Activated naive CD4-positive, alpha-beta T cell treated with anti-CD3 and anti-CD28 coated beads, Interleukin-2, amount 10 ng/mL, durations not matched to agents 7 days and 5 days (primary cell): ENCODE results near the gene PRDX4.
"Not testable (repeated sequence)": the region's sequence is repeated elsewhere in the genome, so short reads cannot be mapped to it uniquely, and the experiment has no call there.

Experiments used
- CTCF ChIA-PET: fragments of 350-600 bp; sonication (Branson Sonifier 250); formaldehyde crosslinking; loops from one replicate; lab custom pipeline; 2021; ENCODE audit warnings: antibody characterized with exemption; lab: Charles Lee
- DNase-seq: peaks from one replicate; pipeline ENCODE4 v3.0.0-alpha.2; 2020
- H3K27ac Mint-ChIP-seq: one replicate; pipeline ENCODE4 v1.8.0; 2021; ENCODE audit warnings: mild to moderate bottlenecking, moderate library complexity, mixed read lengths
- H3K27me3 Mint-ChIP-seq: one replicate; pipeline ENCODE4 v1.8.0; 2021; ENCODE audit warnings: mild to moderate bottlenecking, mixed read lengths
- H3K36me3 Mint-ChIP-seq: one replicate; pipeline ENCODE4 v1.8.0; 2021; ENCODE audit warnings: mixed read lengths
- H3K4me1 Mint-ChIP-seq: one replicate; pipeline ENCODE4 v1.8.0; 2021; ENCODE audit warnings: mixed read lengths
- H3K4me3 Mint-ChIP-seq: one replicate; pipeline ENCODE4 v1.8.0; 2021; ENCODE audit warnings: mild to moderate bottlenecking, moderate library complexity, mixed read lengths
- H3K9me3 Mint-ChIP-seq: one replicate; pipeline ENCODE4 v1.8.0; 2021; ENCODE audit warnings: mixed read lengths

PRDX4 gene

GRCh38 chrX:23667239-23668177, at the start of gene PRDX4:
Gene PRDX4 (plus strand): TSS chrX:23667493. CDS start chrX:23667571, 78 bp downstream.
- peaks cover 33% of the 10 kb centered on the region for H3K4me1 Mint-ChIP-seq
- H3K27ac Mint-ChIP-seq: peak within 1 kb of the TSS; percentile 90
- H3K36me3 Mint-ChIP-seq: peaks cover 4% of the 10 kb centered on the region
- CTCF ChIA-PET: no interaction called here
- H3K27me3 Mint-ChIP-seq: no peaks in the 10 kb centered on the region
- H3K9me3 Mint-ChIP-seq: no peaks in the 10 kb centered on the region
- peak; percentile 78 for DNase-seq
- peak within 1 kb of the TSS; percentile 80 for H3K4me3 Mint-ChIP-seq

- DNase-seq: no peak
- Mint-ChIP-seq H3K27ac (no peak overlapping the region), H3K4me1 (no peaks in the 10 kb centered on the region), H3K4me3 (no peak overlapping the region), H3K36me3 (no peaks in the 10 kb centered on the region), H3K27me3 (no peaks in the 10 kb centered on the region), H3K9me3 (no peaks in the 10 kb centered on the region)
- CTCF ChIA-PET: no interaction called here
Measured at GRCh38 chrX:23621621-23622265, 45.5 kb upstream of the PRDX4 start.

- H3K36me3 Mint-ChIP-seq: no peaks in the 10 kb centered on the region
- H3K27ac Mint-ChIP-seq: no peak overlapping the region
- no peak overlapping the region for H3K4me3 Mint-ChIP-seq
- DNase-seq: no peak
- H3K27me3 Mint-ChIP-seq: no peaks in the 10 kb centered on the region
- H3K9me3 Mint-ChIP-seq: no peaks in the 10 kb centered on the region
- CTCF ChIA-PET: no interaction called here
- H3K4me1 Mint-ChIP-seq: no peaks in the 10 kb centered on the region
Measured at GRCh38 chrX:23623797-23624196, 43.5 kb upstream of the PRDX4 start.

- Mint-ChIP-seq H3K4me3 (no peak overlapping the region), H3K4me1 (no peaks in the 10 kb centered on the region), H3K27me3 (no peaks in the 10 kb centered on the region), H3K9me3 (no peaks in the 10 kb centered on the region), H3K27ac (no peak overlapping the region), H3K36me3 (no peaks in the 10 kb centered on the region)
- CTCF ChIA-PET: no interaction called here
- no peak for DNase-seq
Measured at GRCh38 chrX:23626651-23627050, 40.6 kb upstream of the PRDX4 start.

- Mint-ChIP-seq H3K27me3 (no peaks in the 10 kb centered on the region), H3K4me3 (no peak overlapping the region), H3K27ac (no peak overlapping the region), H3K4me1 (no peaks in the 10 kb centered on the region), H3K36me3 (no peaks in the 10 kb centered on the region), H3K9me3 (no peaks in the 10 kb centered on the region)
- CTCF ChIA-PET: no interaction called here
- DNase-seq: no peak
Measured at GRCh38 chrX:23628131-23628530, 39.2 kb upstream of the PRDX4 start.

- Mint-ChIP-seq H3K36me3 (no peaks in the 10 kb centered on the region), H3K9me3 (no peaks in the 10 kb centered on the region), H3K4me1 (no peaks in the 10 kb centered on the region), H3K4me3 (no peak overlapping the region), H3K27ac (no peak overlapping the region), H3K27me3 (no peaks in the 10 kb centered on the region)
- no peak for DNase-seq
- CTCF ChIA-PET: no interaction called here
Measured at GRCh38 chrX:23631136-23631535, 36.2 kb upstream of the PRDX4 start.

- H3K27ac Mint-ChIP-seq: no peak overlapping the region
- DNase-seq: no peak
- H3K9me3 Mint-ChIP-seq: no peaks in the 10 kb centered on the region
- no peaks in the 10 kb centered on the region for H3K36me3 Mint-ChIP-seq
- H3K4me3 Mint-ChIP-seq: no peak overlapping the region
- H3K4me1 Mint-ChIP-seq: no peaks in the 10 kb centered on the region
- CTCF ChIA-PET: interaction anchor here (0.6 kb wide), 1 partner anchor 765 kb away, joined by 3 read pairs; no protein-coding TSS in a partner anchor
- no peaks in the 10 kb centered on the region for H3K27me3 Mint-ChIP-seq
Measured at GRCh38 chrX:23633834-23634580, 33.3 kb upstream of the PRDX4 start.

- Mint-ChIP-seq H3K36me3 (no peaks in the 10 kb centered on the region), H3K4me3 (no peak overlapping the region), H3K27ac (no peak overlapping the region), H3K27me3 (peaks cover 5% of the 10 kb centered on the region), H3K9me3 (no peaks in the 10 kb centered on the region), H3K4me1 (no peaks in the 10 kb centered on the region)
- CTCF ChIA-PET: no interaction called here
- no peak for DNase-seq
Measured at GRCh38 chrX:23637187-23637586, 30.1 kb upstream of the PRDX4 start.

GRCh38 chrX:23643020-23643419, 24.3 kb upstream of the PRDX4 start:
- Mint-ChIP-seq H3K27me3 (peaks cover 5% of the 10 kb centered on the region), H3K27ac (no peak overlapping the region), H3K36me3 (no peaks in the 10 kb centered on the region), H3K9me3 (peaks cover 4% of the 10 kb centered on the region), H3K4me3 (no peak overlapping the region), H3K4me1 (no peaks in the 10 kb centered on the region)
- no peak for DNase-seq
- CTCF ChIA-PET: no interaction called here

- H3K4me1 Mint-ChIP-seq: no peaks in the 10 kb centered on the region
- no peaks in the 10 kb centered on the region for H3K36me3 Mint-ChIP-seq
- no peak overlapping the region for H3K27ac Mint-ChIP-seq
- DNase-seq: no peak
- CTCF ChIA-PET: no interaction called here
- H3K4me3 Mint-ChIP-seq: no peak overlapping the region
- peaks cover 4% of the 10 kb centered on the region for H3K9me3 Mint-ChIP-seq
- peaks cover 5% of the 10 kb centered on the region for H3K27me3 Mint-ChIP-seq
Measured at GRCh38 chrX:23644744-23645143, 22.5 kb upstream of the PRDX4 start.

GRCh38 chrX:23656091-23656490, 11.2 kb upstream of the PRDX4 start:
- no peak for DNase-seq
- no peak overlapping the region for H3K27ac Mint-ChIP-seq
- H3K4me1 Mint-ChIP-seq: peaks cover 8% of the 10 kb centered on the region

GRCh38 chrX:23656684-23657083, 10.6 kb upstream of the PRDX4 start:
- H3K36me3 Mint-ChIP-seq: no peaks in the 10 kb centered on the region
- no peak overlapping the region for H3K4me3 Mint-ChIP-seq
- no peaks in the 10 kb centered on the region for H3K9me3 Mint-ChIP-seq
- H3K27ac Mint-ChIP-seq: no peak overlapping the region
- no peaks in the 10 kb centered on the region for H3K27me3 Mint-ChIP-seq
- CTCF ChIA-PET: no interaction called here
- peaks cover 14% of the 10 kb centered on the region for H3K4me1 Mint-ChIP-seq
- DNase-seq: no peak

More at GRCh38 chrX:23656091-23656490, 11.2 kb upstream of the PRDX4 start:
- Mint-ChIP-seq H3K36me3 (no peaks in the 10 kb centered on the region), H3K4me3 (no peak overlapping the region), H3K27me3 (no peaks in the 10 kb centered on the region), H3K9me3 (no peaks in the 10 kb centered on the region)
- CTCF ChIA-PET: no interaction called here

- CTCF ChIA-PET: no interaction called here
- DNase-seq: no peak
- no peaks in the 10 kb centered on the region for H3K36me3 Mint-ChIP-seq
- no peaks in the 10 kb centered on the region for H3K27me3 Mint-ChIP-seq
- H3K4me3 Mint-ChIP-seq: no peak overlapping the region
- H3K9me3 Mint-ChIP-seq: no peaks in the 10 kb centered on the region
- no peak overlapping the region for H3K27ac Mint-ChIP-seq
- H3K4me1 Mint-ChIP-seq: peaks cover 31% of the 10 kb centered on the region
Measured at GRCh38 chrX:23659339-23659738, 8.0 kb upstream of the PRDX4 start.

GRCh38 chrX:23660083-23660765, 7.1 kb upstream of the PRDX4 start:
- H3K9me3 Mint-ChIP-seq, H3K4me3 Mint-ChIP-seq, H3K27me3 Mint-ChIP-seq, DNase-seq, CTCF ChIA-PET, H3K36me3 Mint-ChIP-seq, H3K27ac Mint-ChIP-seq: not testable (repeated sequence)
- H3K4me1 Mint-ChIP-seq: peaks cover 31% of the 10 kb centered on the region
